Upper lobe of left lung (tissue), 4 donors: ENCODE measurements around the gene CIAPIN1.

Experiments
- EP300 ChIP-seq, 4 donors: sonication (generic); formaldehyde crosslinking; IDR thresholded peaks; one replicate each; pipeline ENCODE4 v1.5.1; 2017; ENCODE audit warnings: antibody characterized with exemption in 4 of 4, control low read depth in 2 of 4
- POLR2A ChIP-seq, 4 donors: fragments of 450-650 bp; IDR thresholded peaks; one replicate each; pipeline ENCODE4 v1.5.1; 2016 to 2017; ENCODE audit warnings: antibody characterized with exemption in 4 of 4, mild to moderate bottlenecking in 2 of 4
- POLR2AphosphoS5 ChIP-seq, 2 donors: sonication (generic); formaldehyde crosslinking; IDR thresholded peaks; one replicate each; pipeline ENCODE4 v1.5.1; 2017; ENCODE audit warnings: antibody characterized with exemption in 2 of 2
- TF ChIP-seq, protein P1 (sequence below), 6 experiments: fragments of 450-650 bp in 4 of 6; fragments of 200-600 bp in 2 of 6; sonication (generic) in 2 of 6; IDR thresholded peaks; one replicate each; pipeline ENCODE4 v1.5.1; 2016 to 2019; ENCODE audit warnings: antibody characterized with exemption in 6 of 6

DNA sequence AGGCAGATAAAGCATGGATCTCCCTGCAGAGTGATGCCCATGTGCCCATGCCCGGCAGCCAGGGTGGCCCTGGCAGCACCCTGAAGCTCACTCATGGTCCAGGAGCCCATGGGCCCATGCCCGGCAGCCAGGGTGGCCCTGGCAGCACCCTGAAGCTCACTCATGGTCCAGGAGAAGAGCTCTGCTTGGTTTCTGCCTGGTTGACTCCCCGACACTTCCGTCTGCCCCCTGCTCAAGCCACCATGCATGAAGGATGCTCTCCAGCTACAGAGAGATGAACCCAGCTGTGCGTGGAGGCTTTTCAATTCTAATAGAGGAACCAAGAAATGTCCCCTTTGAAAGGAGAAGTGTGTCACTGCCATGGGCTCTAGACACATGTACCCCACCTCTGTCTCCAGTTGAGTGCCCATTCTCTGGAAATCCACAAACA lies 33.9 kb downstream of the CIAPIN1 start:
- TF ChIP-seq, protein P1, sequence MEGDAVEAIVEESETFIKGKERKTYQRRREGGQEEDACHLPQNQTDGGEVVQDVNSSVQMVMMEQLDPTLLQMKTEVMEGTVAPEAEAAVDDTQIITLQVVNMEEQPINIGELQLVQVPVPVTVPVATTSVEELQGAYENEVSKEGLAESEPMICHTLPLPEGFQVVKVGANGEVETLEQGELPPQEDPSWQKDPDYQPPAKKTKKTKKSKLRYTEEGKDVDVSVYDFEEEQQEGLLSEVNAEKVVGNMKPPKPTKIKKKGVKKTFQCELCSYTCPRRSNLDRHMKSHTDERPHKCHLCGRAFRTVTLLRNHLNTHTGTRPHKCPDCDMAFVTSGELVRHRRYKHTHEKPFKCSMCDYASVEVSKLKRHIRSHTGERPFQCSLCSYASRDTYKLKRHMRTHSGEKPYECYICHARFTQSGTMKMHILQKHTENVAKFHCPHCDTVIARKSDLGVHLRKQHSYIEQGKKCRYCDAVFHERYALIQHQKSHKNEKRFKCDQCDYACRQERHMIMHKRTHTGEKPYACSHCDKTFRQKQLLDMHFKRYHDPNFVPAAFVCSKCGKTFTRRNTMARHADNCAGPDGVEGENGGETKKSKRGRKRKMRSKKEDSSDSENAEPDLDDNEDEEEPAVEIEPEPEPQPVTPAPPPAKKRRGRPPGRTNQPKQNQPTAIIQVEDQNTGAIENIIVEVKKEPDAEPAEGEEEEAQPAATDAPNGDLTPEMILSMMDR (IDR thresholded peaks at IDR 0.05), result no peak
- TF ChIP-seq POLR2AphosphoS5 (IDR thresholded peaks at IDR 0.05) (no peak), POLR2A (IDR thresholded peaks at IDR 0.05) (no peak), EP300 (IDR thresholded peaks at IDR 0.05) (no peak)
